Fibroblast of lung (primary cell): ENCODE results near the gene BDH1. TPM values are rescaled to one million over a fixed set of nuclear protein-coding genes. Genes with fewer than 3 reads are reported as not detected.

Experiments
- DNase-seq, 2 donors: peaks; one replicate each; pipeline versions ENCODE4 v3.0.0 to v3.0.0-alpha.2; 2010; ENCODE audit warnings: low read depth in 2 of 2
- H2AFZ ChIP-seq: 2 replicates; pipeline ENCODE4 v1.5.1; 2012; ENCODE audit warnings: low read length, control low read depth, inconsistent platforms
- H3K27ac ChIP-seq: 2 replicates; pipeline ENCODE4 v1.5.1; 2011; ENCODE audit warnings: low read length, control low read depth; ENCODE audit not compliant: insufficient read depth
- H3K27me3 ChIP-seq: 2 replicates; pipeline ENCODE4 v1.5.1; 2011; ENCODE audit warnings: mild to moderate bottlenecking, low read length; ENCODE audit not compliant: control insufficient read depth, insufficient read depth
- H3K36me3 ChIP-seq: 2 replicates; pipeline ENCODE4 v1.5.1; 2011; ENCODE audit warnings: low read length; ENCODE audit not compliant: control insufficient read depth, insufficient read depth
- H3K4me1 ChIP-seq: 2 replicates; pipeline ENCODE4 v1.5.1; 2011; ENCODE audit warnings: low read length; ENCODE audit not compliant: control insufficient read depth, insufficient read depth; ENCODE audit errors: extremely low read depth
- H3K4me2 ChIP-seq: 2 replicates; pipeline ENCODE4 v1.5.1; 2011; ENCODE audit warnings: low read length, control low read depth; ENCODE audit not compliant: insufficient read depth; ENCODE audit errors: extremely low read depth
- H3K4me3 ChIP-seq, 4 experiments: fragments of 200-600 bp in 1 of 4; sonication (generic) in 1 of 4; replicated peaks in 1 of 4; 2 replicates each; pipeline ENCODE4 v1.5.1; 2011 to 2016; ENCODE audit warnings: low read length in 4 of 4, low read depth in 3 of 4, mild to moderate bottlenecking in 3 of 4, control low read depth in 2 of 4, inconsistent platforms in 1 of 4, mixed read lengths in 1 of 4; ENCODE audit not compliant: insufficient read depth in 1 of 4; ENCODE audit errors: control extremely low read depth in 1 of 4
- H3K79me2 ChIP-seq: 2 replicates; pipeline ENCODE4 v1.5.1; 2012; ENCODE audit warnings: mild to moderate bottlenecking, low read length, inconsistent platforms; ENCODE audit not compliant: control insufficient read depth, insufficient read depth
- H3K9ac ChIP-seq: 2 replicates; pipeline ENCODE4 v1.5.1; 2011; ENCODE audit warnings: mild to moderate bottlenecking, low read length, control low read depth; ENCODE audit not compliant: insufficient read depth
- H3K9me3 ChIP-seq: 2 replicates; pipeline ENCODE4 v1.5.1; 2012; ENCODE audit warnings: low read depth, low read length; ENCODE audit not compliant: control insufficient read depth, insufficient read depth
- H4K20me1 ChIP-seq: 2 replicates; pipeline ENCODE4 v1.5.1; 2011; ENCODE audit warnings: low read length; ENCODE audit not compliant: control insufficient read depth, insufficient read depth; ENCODE audit errors: extremely low read depth
- EZH2 ChIP-seq: IDR thresholded peaks from 2 replicates; pipeline ENCODE4 v1.5.1; 2012; ENCODE audit warnings: low read length, control low read depth, mild to moderate bottlenecking; ENCODE audit errors: missing control alignments
- polyA plus RNA-seq, 2 donors: library from polyadenylated mRNA; depleted of rRNA in 1 of 2; stranded (reverse) in 1 of 2; unstranded in 1 of 2; fragments of >200 nt; gene quantifications; 2 replicates each; pipeline ENCODE4 v1.2.1, GENCODE V29; 2011 to 2012; ENCODE audit warnings: missing spikeins in 1 of 2
- total RNA-seq: library from RNA; depleted of rRNA; stranded (reverse); fragments of >200 nt; gene quantifications from 2 replicates; pipeline ENCODE4 v1.2.1, GENCODE V29; 2014
- TF ChIP-seq, protein P1 (sequence below), 2 donors: IDR thresholded peaks in 1 of 2; conservative IDR thresholded peaks in 1 of 2; 1 replicate in 1 of 2; 2 replicates in 1 of 2; pipeline ENCODE4 v1.5.1; 2011 to 2012; ENCODE audit warnings: low read length in 2 of 2, control low read depth in 1 of 2, inconsistent platforms in 1 of 2, low read depth in 1 of 2, mild to moderate bottlenecking in 1 of 2

The BDH1 gene
- total and polyA plus RNA-seq, 2 donors (not counting 1 experiment from before 2014, with no cell fraction given), result 0.66 to 3.1 TPM

GRCh38 chr3:197495999-197496745, 59.6 kb downstream of the BDH1 start:
- H3K27ac ChIP-seq, result no peak overlapping the region
- no peaks in the 10 kb centered on the region for H4K20me1 ChIP-seq
- no peak overlapping the region for H3K9ac ChIP-seq
- no peak for DNase-seq
- H3K79me2 ChIP-seq, result no peaks in the 10 kb centered on the region
- TF ChIP-seq EZH2, result no peak
- TF ChIP-seq, protein P1, sequence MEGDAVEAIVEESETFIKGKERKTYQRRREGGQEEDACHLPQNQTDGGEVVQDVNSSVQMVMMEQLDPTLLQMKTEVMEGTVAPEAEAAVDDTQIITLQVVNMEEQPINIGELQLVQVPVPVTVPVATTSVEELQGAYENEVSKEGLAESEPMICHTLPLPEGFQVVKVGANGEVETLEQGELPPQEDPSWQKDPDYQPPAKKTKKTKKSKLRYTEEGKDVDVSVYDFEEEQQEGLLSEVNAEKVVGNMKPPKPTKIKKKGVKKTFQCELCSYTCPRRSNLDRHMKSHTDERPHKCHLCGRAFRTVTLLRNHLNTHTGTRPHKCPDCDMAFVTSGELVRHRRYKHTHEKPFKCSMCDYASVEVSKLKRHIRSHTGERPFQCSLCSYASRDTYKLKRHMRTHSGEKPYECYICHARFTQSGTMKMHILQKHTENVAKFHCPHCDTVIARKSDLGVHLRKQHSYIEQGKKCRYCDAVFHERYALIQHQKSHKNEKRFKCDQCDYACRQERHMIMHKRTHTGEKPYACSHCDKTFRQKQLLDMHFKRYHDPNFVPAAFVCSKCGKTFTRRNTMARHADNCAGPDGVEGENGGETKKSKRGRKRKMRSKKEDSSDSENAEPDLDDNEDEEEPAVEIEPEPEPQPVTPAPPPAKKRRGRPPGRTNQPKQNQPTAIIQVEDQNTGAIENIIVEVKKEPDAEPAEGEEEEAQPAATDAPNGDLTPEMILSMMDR (conservative IDR thresholded peaks at IDR 0.05 in 1 of 2, IDR thresholded peaks at IDR 0.05 in 1 of 2; ENCODE audit: low read depth in 1 of 2, low read length in 2 of 2), result no peak
- H3K36me3 ChIP-seq, result no peaks in the 10 kb centered on the region
- H2AFZ ChIP-seq, result no peak overlapping the region
- H3K4me1 ChIP-seq, result no peaks in the 10 kb centered on the region
- peaks cover 13% of the 10 kb centered on the region for H3K27me3 ChIP-seq
- no peak overlapping the region for H3K4me2 ChIP-seq
- H3K9me3 ChIP-seq, result no peaks in the 10 kb centered on the region
- no peak overlapping the region for H3K4me3 ChIP-seq

DNA sequence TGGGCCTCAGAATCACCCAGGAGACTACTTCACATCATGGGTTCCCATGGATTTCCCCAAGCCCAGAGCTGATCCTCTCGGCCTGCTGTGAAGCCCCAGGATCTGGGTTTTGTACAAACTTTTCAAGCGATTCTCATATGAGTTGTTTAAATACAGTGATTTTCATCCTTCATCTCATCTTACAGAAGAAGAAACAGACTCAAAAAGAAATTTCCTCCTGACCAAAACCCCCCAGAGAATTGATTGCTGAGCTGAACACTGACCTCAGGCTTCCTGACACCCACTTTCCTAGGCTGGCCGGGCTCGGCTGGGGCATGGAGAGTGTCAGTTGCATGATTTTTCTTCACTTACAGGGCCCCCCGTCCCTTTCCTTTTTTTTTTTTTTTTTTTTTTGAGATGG, 60.3 kb downstream of the BDH1 start:
- Histone ChIP-seq H3K4me3 (no peak overlapping the region), H3K27me3 (peaks cover 13% of the 10 kb centered on the region), H3K27ac (no peak overlapping the region), H3K4me2 (no peak overlapping the region), H3K9ac (no peak overlapping the region), H2AFZ (no peak overlapping the region), H4K20me1 (no peaks in the 10 kb centered on the region), H3K9me3 (no peaks in the 10 kb centered on the region), H3K36me3 (no peaks in the 10 kb centered on the region), H3K79me2 (no peaks in the 10 kb centered on the region), H3K4me1 (no peaks in the 10 kb centered on the region)
- DNase-seq, result no peak
- TF ChIP-seq EZH2, result no peak
- TF ChIP-seq, protein P1 (conservative IDR thresholded peaks at IDR 0.05 in 1 of 2, IDR thresholded peaks at IDR 0.05 in 1 of 2; ENCODE audit: low read depth in 1 of 2, low read length in 2 of 2), result no peak

DNA sequence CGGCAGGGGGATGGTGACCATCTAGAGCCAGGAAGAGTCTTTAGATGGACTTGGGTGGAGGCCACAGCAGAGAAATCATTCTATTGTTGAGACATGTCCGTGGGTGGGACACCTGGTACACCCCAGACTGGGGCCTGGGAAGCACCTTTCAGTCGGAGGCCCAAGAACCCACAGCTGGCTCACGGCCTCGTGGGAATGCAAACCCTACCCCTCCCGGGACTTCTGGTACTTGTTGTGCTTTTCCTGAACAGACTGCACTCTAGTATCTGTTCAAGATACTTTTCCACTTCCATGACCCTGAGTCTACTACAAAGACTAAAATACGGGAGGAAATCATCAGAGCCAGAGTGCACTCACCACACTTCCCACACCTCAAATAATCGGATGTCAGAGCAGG, 60.7 kb downstream of the BDH1 start:
- peaks cover 13% of the 10 kb centered on the region for H3K27me3 ChIP-seq
- no peak overlapping the region for H3K9ac ChIP-seq
- no peaks in the 10 kb centered on the region for H3K9me3 ChIP-seq
- TF ChIP-seq EZH2, result no peak
- TF ChIP-seq, protein P1 (conservative IDR thresholded peaks at IDR 0.05 in 1 of 2, IDR thresholded peaks at IDR 0.05 in 1 of 2; ENCODE audit: low read depth in 1 of 2, low read length in 2 of 2), result no peak
- no peaks in the 10 kb centered on the region for H4K20me1 ChIP-seq
- H3K4me2 ChIP-seq, result no peak overlapping the region
- no peak for DNase-seq
- no peaks in the 10 kb centered on the region for H3K36me3 ChIP-seq
- no peak overlapping the region for H2AFZ ChIP-seq
- no peaks in the 10 kb centered on the region for H3K4me1 ChIP-seq
- no peak overlapping the region for H3K4me3 ChIP-seq
- no peak overlapping the region for H3K27ac ChIP-seq
- H3K79me2 ChIP-seq, result no peaks in the 10 kb centered on the region
